Endothelial cell (in vitro differentiated cells): ENCODE measurements around the gene ZNF223. TPM values are rescaled to one million over a fixed set of nuclear protein-coding genes. Genes with fewer than 3 reads are reported as not detected.
A peak's percentile ranks its signal among the peaks of the same experiment; 100 is the strongest.

Experiments
- DNase-seq: peaks from one replicate; pipeline ENCODE4 v3.0.0; 2021; ENCODE audit warnings: low spot score
- H3K27ac Mint-ChIP-seq: one replicate; pipeline ENCODE4 v1.8.0; 2021; ENCODE audit warnings: mixed read lengths, inconsistent platforms; ENCODE audit not compliant: unreplicated experiment
- H3K27me3 Mint-ChIP-seq: one replicate; pipeline ENCODE4 v1.8.0; 2021; ENCODE audit warnings: mild to moderate bottlenecking, moderate library complexity, mixed read lengths, inconsistent platforms; ENCODE audit not compliant: unreplicated experiment
- H3K36me3 Mint-ChIP-seq: one replicate; pipeline ENCODE4 v1.8.0; 2021; ENCODE audit warnings: mild to moderate bottlenecking, low read depth, mixed read lengths, inconsistent platforms; ENCODE audit not compliant: unreplicated experiment
- H3K4me1 Mint-ChIP-seq: one replicate; pipeline ENCODE4 v1.8.0; 2021; ENCODE audit warnings: mild to moderate bottlenecking, mixed read lengths, inconsistent platforms; ENCODE audit not compliant: unreplicated experiment
- H3K4me3 Mint-ChIP-seq: one replicate; pipeline ENCODE4 v1.8.0; 2021; ENCODE audit warnings: mild to moderate bottlenecking, mixed read lengths, inconsistent platforms; ENCODE audit not compliant: unreplicated experiment
- H3K9me3 Mint-ChIP-seq: one replicate; pipeline ENCODE4 v1.8.0; 2021; ENCODE audit warnings: mixed read lengths, inconsistent platforms; ENCODE audit not compliant: unreplicated experiment
- CTCF ChIP-seq: fragments of 200-600 bp; sonication (generic); IDR thresholded peaks from one replicate; pipeline ENCODE4 v1.5.0; 2021; ENCODE audit warnings: antibody characterized with exemption; ENCODE audit not compliant: unreplicated experiment
- total RNA-seq: library from RNA; stranded (reverse); fragmentation: NEBNext Ultra II Directional; extraction: Animal tissue kit (Norgen Biotek cat#: 25700); gene quantifications from one replicate; pipeline ENCODE4 v1.2.1, GENCODE V29; 2021; ENCODE audit not compliant: unreplicated experiment

The ZNF223 gene
- total RNA-seq, 1 donor from 2014 or later = 10.9 TPM

- H3K9me3 Mint-ChIP-seq = peaks cover 9% of the 10 kb centered on the region
Observed at GRCh38 chr19:44066305-44066704, 14.5 kb downstream of the ZNF223 start.

DNA sequence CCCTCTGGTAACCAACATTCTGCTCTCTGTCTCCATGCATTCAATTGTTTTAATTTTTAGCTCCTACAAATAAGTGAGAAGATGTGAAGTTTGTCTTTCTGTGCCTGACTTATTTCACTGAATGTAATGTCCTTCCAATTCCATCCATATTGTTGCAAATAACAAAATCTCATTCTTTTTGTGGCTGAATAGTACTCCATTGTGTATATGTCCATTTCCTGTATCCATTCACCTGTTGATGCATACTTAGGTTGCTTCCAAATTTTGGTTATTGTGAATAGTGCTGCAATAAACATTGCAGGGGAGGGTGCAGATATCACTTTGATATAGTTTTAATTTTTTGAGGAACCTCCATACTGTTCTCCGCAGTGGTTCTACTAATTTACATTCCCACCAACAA lies 17.6 kb downstream of the ZNF223 start:
- Mint-ChIP-seq H3K36me3 (peaks cover 56% of the 10 kb centered on the region), H3K4me3 (no peak overlapping the region), H3K27me3 (peaks cover 5% of the 10 kb centered on the region), H3K4me1 (peaks cover 15% of the 10 kb centered on the region), H3K9me3 (peaks cover 9% of the 10 kb centered on the region), H3K27ac (no peak overlapping the region)
- DNase-seq = no peak
- no peak for TF ChIP-seq CTCF

More at GRCh38 chr19:44066305-44066704, 14.5 kb downstream of the ZNF223 start:
- peaks cover 68% of the 10 kb centered on the region for H3K36me3 Mint-ChIP-seq
- H3K4me3 Mint-ChIP-seq = peak overlapping the region; percentile 85
- peaks cover 4% of the 10 kb centered on the region for H3K4me1 Mint-ChIP-seq
- H3K27ac Mint-ChIP-seq = no peak overlapping the region
- no peak for TF ChIP-seq CTCF
- DNase-seq = no peak
- H3K27me3 Mint-ChIP-seq = peaks cover 5% of the 10 kb centered on the region

DNA sequence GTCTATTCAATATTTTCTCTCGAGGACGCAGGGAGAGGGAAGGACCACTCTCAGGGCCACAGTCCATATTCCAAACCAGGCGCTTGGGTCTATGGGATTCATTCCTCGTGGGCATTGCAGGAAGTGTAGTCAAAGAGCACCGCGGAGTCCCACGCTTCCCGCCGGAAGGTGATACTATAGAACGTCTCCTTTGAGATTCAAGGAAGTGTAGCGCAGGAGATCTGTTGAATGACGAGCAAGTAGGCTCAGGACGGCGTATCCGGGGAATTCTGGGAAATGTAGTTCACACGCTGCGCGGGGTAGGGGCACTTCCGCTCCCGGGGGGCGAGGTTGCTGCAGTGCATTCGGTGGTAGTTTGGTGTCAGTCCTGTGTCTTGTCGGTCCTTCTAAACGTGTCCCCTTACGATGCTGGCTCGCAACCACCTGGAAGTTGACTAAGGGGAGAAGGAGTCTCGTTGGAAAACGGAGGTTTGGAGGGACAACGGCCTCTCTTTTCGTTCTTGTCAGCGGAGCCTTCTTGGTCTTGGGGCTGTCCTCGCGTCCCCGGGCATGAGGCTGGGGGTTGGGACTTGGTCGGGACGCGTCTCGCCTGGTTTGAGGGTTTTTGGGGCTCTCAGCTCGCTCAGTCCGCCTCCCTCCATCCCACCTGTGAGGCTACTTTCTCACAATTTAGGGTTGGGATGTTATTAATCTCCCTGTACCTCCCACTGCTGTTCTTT lies 20.1 kb downstream of the ZNF223 start, which contains the start of gene ZNF284:
Gene ZNF284 (plus strand): TSS at position 336 of the 719 bp plus-strand sequence. CDS start 4,231 bp downstream, outside the sequence.
- peaks cover 15% of the 10 kb centered on the region for H3K4me1 Mint-ChIP-seq
- no peaks in the 10 kb centered on the region for H3K9me3 Mint-ChIP-seq
- peak within 1 kb of the TSS; percentile 65 for H3K27ac Mint-ChIP-seq
- H3K4me3 Mint-ChIP-seq = peak within 1 kb of the TSS; percentile 95
- DNase-seq = peak; percentile 74
- H3K36me3 Mint-ChIP-seq = peaks cover 34% of the 10 kb centered on the region
- H3K27me3 Mint-ChIP-seq = peaks cover 5% of the 10 kb centered on the region
- no peak for TF ChIP-seq CTCF

- Mint-ChIP-seq H3K4me3 (peak overlapping the region; percentile 95), H3K27ac (no peak overlapping the region), H3K27me3 (peaks cover 5% of the 10 kb centered on the region), H3K4me1 (peaks cover 15% of the 10 kb centered on the region), H3K9me3 (no peaks in the 10 kb centered on the region), H3K36me3 (peaks cover 26% of the 10 kb centered on the region)
- TF ChIP-seq CTCF = no peak
- DNase-seq = no peak
Observed at GRCh38 chr19:44072543-44073401, 20.9 kb downstream of the ZNF223 start.
